Activated CD4-positive, alpha-beta T cell treated with anti-CD3 and anti-CD28 coated beads, Interleukin-2, amount 50 U/mL, for 4 hours (primary cell): Measurements from ENCODE around the gene ANKRD61.
"Not testable (repeated sequence)": the region's sequence is repeated elsewhere in the genome, so short reads cannot be mapped to it uniquely, and the experiment has no call there.

Source experiments
- DNase-seq, 2 experiments: peaks; one replicate each; pipeline ENCODE4 v3.0.0-alpha.2; 2020

Gene ANKRD61

GRCh38 chr7:6032167-6032566, 991 bp downstream of the ANKRD61 start:
- DNase-seq, result no peak

GRCh38 chr7:6032641-6033040, 1.5 kb downstream of the ANKRD61 start:
- DNase-seq, result no peak

- no peak for DNase-seq
Observed at GRCh38 chr7:6035165-6035564, 4.0 kb downstream of the ANKRD61 start.

- no peak for DNase-seq
Observed at GRCh38 chr7:6035686-6036085, 4.5 kb downstream of the ANKRD61 start.

GRCh38 chr7:6049780-6050179, 18.6 kb downstream of the ANKRD61 start:
- DNase-seq, result no peak

- DNase-seq, result not testable (repeated sequence)
Observed at GRCh38 chr7:6051185-6051584, 20.0 kb downstream of the ANKRD61 start.

GRCh38 chr7:6056616-6057015, 25.4 kb downstream of the ANKRD61 start:
- DNase-seq, result no peak

- DNase-seq, result no peak
Observed at GRCh38 chr7:6057316-6058129, 26.3 kb downstream of the ANKRD61 start.

- not testable (repeated sequence) for DNase-seq
Observed at GRCh38 chr7:6059941-6060340, 28.8 kb downstream of the ANKRD61 start.

GRCh38 chr7:6071406-6071805, 40.2 kb downstream of the ANKRD61 start:
- DNase-seq, result no peak

GRCh38 chr7:6074612-6075380, 43.6 kb downstream of the ANKRD61 start:
- no peak for DNase-seq

- no peak for DNase-seq
Observed at GRCh38 chr7:6078548-6078947, 47.4 kb downstream of the ANKRD61 start.

- not testable (repeated sequence) for DNase-seq
Observed at GRCh38 chr7:6083047-6083446, 51.9 kb downstream of the ANKRD61 start.
